Astrocyte (in vitro differentiated cells and primary cell): ENCODE measurements around the gene ARSI. TPM values are rescaled to one million over a fixed set of nuclear protein-coding genes. Genes with fewer than 3 reads are reported as not detected.
"Not testable (repeated sequence)": the region's sequence is repeated elsewhere in the genome, so short reads cannot be mapped to it uniquely, and the experiment has no call there.

Experiments
- DNase-seq: peaks from one replicate; pipeline ENCODE4 v3.0.0-alpha.2; 2010; ENCODE audit warnings: low read depth
- FAIRE-seq: peaks from 2 replicates; lab custom pipeline; 2011; peaks lifted over from hg19 to GRCh38; lab: Jason Lieb, UNC
- H2AFZ ChIP-seq: 2 replicates; pipeline ENCODE4 v1.6.0; 2012; ENCODE audit warnings: low read depth, low read length, inconsistent platforms
- H3K27ac ChIP-seq: 2 replicates; pipeline ENCODE4 v1.5.1; 2011; ENCODE audit warnings: low read depth, low read length, inconsistent platforms
- H3K27me3 ChIP-seq: 2 replicates; pipeline ENCODE4 v1.6.0; 2011; ENCODE audit warnings: low read length, inconsistent platforms; ENCODE audit not compliant: insufficient read depth
- H3K36me3 ChIP-seq: 2 replicates; pipeline ENCODE4 v1.5.1; 2011; ENCODE audit warnings: low read length, inconsistent platforms; ENCODE audit not compliant: insufficient read depth
- H3K4me1 ChIP-seq: 2 replicates; pipeline ENCODE4 v1.5.1; 2011; ENCODE audit warnings: low read length, inconsistent platforms; ENCODE audit not compliant: insufficient read depth
- H3K4me2 ChIP-seq: 2 replicates; pipeline ENCODE4 v1.6.0; 2012; ENCODE audit warnings: low read length, inconsistent platforms
- H3K4me3 ChIP-seq: 2 replicates; pipeline ENCODE4 v1.5.1; 2011; ENCODE audit warnings: low read depth, mild to moderate bottlenecking, low read length, inconsistent platforms; ENCODE audit not compliant: insufficient read depth
- H3K79me2 ChIP-seq: 2 replicates; pipeline ENCODE4 v1.6.0; 2012; ENCODE audit warnings: mild to moderate bottlenecking, low read length, inconsistent platforms; ENCODE audit not compliant: insufficient read depth
- H3K9ac ChIP-seq: 2 replicates; pipeline ENCODE4 v1.6.0; 2012; ENCODE audit warnings: mild to moderate bottlenecking, low read length, inconsistent platforms
- H3K9me3 ChIP-seq: 2 replicates; pipeline ENCODE4 v1.5.1; 2012; ENCODE audit warnings: low read depth, mild to moderate bottlenecking, low read length, inconsistent platforms; ENCODE audit not compliant: insufficient read depth
- H4K20me1 ChIP-seq: 2 replicates; pipeline ENCODE4 v1.6.0; 2012; ENCODE audit warnings: low read length, inconsistent platforms; ENCODE audit not compliant: insufficient read depth
- H3K27ac Mint-ChIP-seq: one replicate; pipeline ENCODE4 v1.8.0; 2021; ENCODE audit warnings: mild to moderate bottlenecking, mixed read lengths; ENCODE audit not compliant: unreplicated experiment
- H3K27me3 Mint-ChIP-seq: one replicate; pipeline ENCODE4 v1.8.0; 2021; ENCODE audit warnings: low read depth, mixed read lengths; ENCODE audit not compliant: unreplicated experiment
- H3K36me3 Mint-ChIP-seq: one replicate; pipeline ENCODE4 v1.8.0; 2021; ENCODE audit warnings: low read depth, mixed read lengths; ENCODE audit not compliant: unreplicated experiment
- H3K4me1 Mint-ChIP-seq: one replicate; pipeline ENCODE4 v1.8.0; 2021; ENCODE audit warnings: low read depth, mixed read lengths; ENCODE audit not compliant: unreplicated experiment
- H3K4me3 Mint-ChIP-seq: one replicate; pipeline ENCODE4 v1.8.0; 2021; ENCODE audit warnings: mild to moderate bottlenecking, moderate library complexity, mixed read lengths; ENCODE audit not compliant: unreplicated experiment
- H3K9me3 Mint-ChIP-seq: one replicate; pipeline ENCODE4 v1.8.0; 2021; ENCODE audit warnings: mild to moderate bottlenecking, mixed read lengths; ENCODE audit not compliant: unreplicated experiment
- EZH2 ChIP-seq: IDR thresholded peaks from 2 replicates; pipeline ENCODE4 v1.6.1; 2012; ENCODE audit warnings: mild to moderate bottlenecking, low read length, inconsistent platforms; ENCODE audit not compliant: insufficient read depth
- total RNA-seq: library from RNA; stranded (reverse); gene quantifications from 2 replicates; pipeline ENCODE4 v1.2.1, GENCODE V29; 2021
- TF ChIP-seq, protein P1 (sequence below): IDR thresholded peaks from 2 replicates; pipeline ENCODE4 v1.5.1; 2011; ENCODE audit warnings: low read depth, mild to moderate bottlenecking, inconsistent platforms, low read length, moderate library complexity; ENCODE audit not compliant: insufficient read depth

Gene ARSI
- total RNA-seq, 1 donor from 2014 or later: 23.0 TPM

DNA sequence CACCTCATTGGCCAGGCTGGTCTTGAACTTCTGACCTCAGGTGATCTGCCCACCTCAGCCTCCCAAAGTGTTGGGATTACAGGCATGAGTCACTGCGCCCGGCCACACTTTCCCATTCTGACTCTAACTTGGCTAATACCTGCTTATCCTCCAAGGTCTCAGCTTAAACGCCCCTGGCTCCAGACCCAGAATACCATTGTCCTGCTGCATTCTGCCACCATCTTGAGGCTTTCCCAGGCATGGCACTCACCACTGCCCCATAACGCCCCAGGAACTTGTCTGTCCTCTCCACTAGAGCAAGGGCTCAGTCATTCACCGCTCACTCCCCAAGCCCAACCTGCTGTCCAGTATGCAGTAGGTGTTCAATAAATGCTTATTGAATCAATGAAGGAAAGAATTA is 53.0 kb downstream of the ARSI start:
- Histone ChIP-seq H3K9ac (no peak overlapping the region), H3K27me3 (no peaks in the 10 kb centered on the region), H3K36me3 (no peaks in the 10 kb centered on the region), H3K4me3 (no peak overlapping the region), H3K79me2 (no peaks in the 10 kb centered on the region), H2AFZ (no peak overlapping the region), H3K9me3 (no peaks in the 10 kb centered on the region), H3K4me2 (no peak overlapping the region), H3K4me1 (no peaks in the 10 kb centered on the region), H3K27ac (no peak overlapping the region), H4K20me1 (no peaks in the 10 kb centered on the region)
- Mint-ChIP-seq H3K9me3 (no peaks in the 10 kb centered on the region), H3K4me3 (no peak overlapping the region), H3K27ac (no peak overlapping the region), H3K36me3 (peaks cover 2% of the 10 kb centered on the region), H3K27me3 (peaks cover 28% of the 10 kb centered on the region), H3K4me1 (peaks cover 2% of the 10 kb centered on the region)
- no peak for TF ChIP-seq EZH2
- TF ChIP-seq, protein P1, sequence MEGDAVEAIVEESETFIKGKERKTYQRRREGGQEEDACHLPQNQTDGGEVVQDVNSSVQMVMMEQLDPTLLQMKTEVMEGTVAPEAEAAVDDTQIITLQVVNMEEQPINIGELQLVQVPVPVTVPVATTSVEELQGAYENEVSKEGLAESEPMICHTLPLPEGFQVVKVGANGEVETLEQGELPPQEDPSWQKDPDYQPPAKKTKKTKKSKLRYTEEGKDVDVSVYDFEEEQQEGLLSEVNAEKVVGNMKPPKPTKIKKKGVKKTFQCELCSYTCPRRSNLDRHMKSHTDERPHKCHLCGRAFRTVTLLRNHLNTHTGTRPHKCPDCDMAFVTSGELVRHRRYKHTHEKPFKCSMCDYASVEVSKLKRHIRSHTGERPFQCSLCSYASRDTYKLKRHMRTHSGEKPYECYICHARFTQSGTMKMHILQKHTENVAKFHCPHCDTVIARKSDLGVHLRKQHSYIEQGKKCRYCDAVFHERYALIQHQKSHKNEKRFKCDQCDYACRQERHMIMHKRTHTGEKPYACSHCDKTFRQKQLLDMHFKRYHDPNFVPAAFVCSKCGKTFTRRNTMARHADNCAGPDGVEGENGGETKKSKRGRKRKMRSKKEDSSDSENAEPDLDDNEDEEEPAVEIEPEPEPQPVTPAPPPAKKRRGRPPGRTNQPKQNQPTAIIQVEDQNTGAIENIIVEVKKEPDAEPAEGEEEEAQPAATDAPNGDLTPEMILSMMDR: no peak
- no peak for FAIRE-seq
- DNase-seq: no peak

DNA sequence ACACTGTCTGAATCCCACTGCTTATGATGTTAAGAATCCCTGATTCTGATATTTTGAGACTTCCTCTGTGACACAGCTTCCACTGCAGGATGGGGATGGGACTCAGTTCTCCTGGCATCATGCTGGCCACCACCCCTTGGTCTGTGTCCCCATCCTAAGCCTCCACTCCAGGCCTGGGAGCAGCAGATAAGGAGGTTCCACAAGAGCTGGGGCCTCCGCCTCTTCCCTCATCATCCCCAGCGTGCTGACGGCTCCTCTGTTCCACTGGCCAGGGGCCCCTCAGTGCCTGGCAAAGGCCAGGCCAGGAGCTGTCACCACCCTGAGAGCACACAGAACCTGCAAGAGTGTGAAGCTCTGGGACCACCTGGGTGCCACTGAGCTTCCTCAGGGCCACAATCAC is 53.8 kb downstream of the ARSI start:
- no peak for FAIRE-seq

DNA sequence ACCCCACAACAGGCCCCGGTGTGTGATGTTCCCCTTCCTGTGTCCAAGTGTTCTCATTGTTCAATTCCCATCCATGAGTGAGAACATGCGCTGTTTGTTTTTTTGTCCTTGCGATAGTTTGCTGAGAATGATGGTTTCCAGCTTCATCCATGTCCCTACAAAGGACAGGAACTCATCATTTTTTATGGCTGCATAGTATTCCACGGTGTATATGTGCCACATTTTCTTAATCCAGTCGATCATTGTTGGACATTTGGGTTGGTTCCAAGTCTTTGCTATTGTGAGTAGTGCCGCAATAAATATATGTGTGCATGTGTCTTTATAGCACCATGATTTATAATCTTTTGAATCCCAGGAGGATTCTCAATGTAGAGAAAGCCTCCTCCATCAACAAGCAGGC is 54.2 kb downstream of the ARSI start:
- H3K9ac ChIP-seq, DNase-seq, H3K27me3 ChIP-seq, H3K4me1 Mint-ChIP-seq, H3K4me2 ChIP-seq, H3K4me3 Mint-ChIP-seq, H3K27ac ChIP-seq, H3K36me3 ChIP-seq, H3K4me1 ChIP-seq, H4K20me1 ChIP-seq, H3K27ac Mint-ChIP-seq, H3K79me2 ChIP-seq, H3K36me3 Mint-ChIP-seq, H3K4me3 ChIP-seq, H3K9me3 Mint-ChIP-seq, FAIRE-seq, H2AFZ ChIP-seq, H3K9me3 ChIP-seq: not testable (repeated sequence)
- H3K27me3 Mint-ChIP-seq: peaks cover 31% of the 10 kb centered on the region

More for the DNA sequence above, 53.8 kb downstream of the ARSI start:
- no peak for TF ChIP-seq EZH2
- TF ChIP-seq, protein P1: no peak
- H3K4me1 Mint-ChIP-seq: peaks cover 2% of the 10 kb centered on the region
- no peak overlapping the region for H3K4me2 ChIP-seq
- no peaks in the 10 kb centered on the region for H3K79me2 ChIP-seq
- no peaks in the 10 kb centered on the region for H3K4me1 ChIP-seq
- no peak overlapping the region for H3K27ac Mint-ChIP-seq
- no peaks in the 10 kb centered on the region for H3K27me3 ChIP-seq
- no peak overlapping the region for H3K9ac ChIP-seq
- H3K9me3 Mint-ChIP-seq: no peaks in the 10 kb centered on the region
- DNase-seq: no peak
- peaks cover 2% of the 10 kb centered on the region for H3K36me3 Mint-ChIP-seq
- H3K4me3 Mint-ChIP-seq: no peak overlapping the region
- H3K4me3 ChIP-seq: no peak overlapping the region
- no peaks in the 10 kb centered on the region for H3K9me3 ChIP-seq
- H4K20me1 ChIP-seq: no peaks in the 10 kb centered on the region
- no peak overlapping the region for H2AFZ ChIP-seq
- no peaks in the 10 kb centered on the region for H3K36me3 ChIP-seq
- H3K27me3 Mint-ChIP-seq: peaks cover 30% of the 10 kb centered on the region
- no peak overlapping the region for H3K27ac ChIP-seq
